ENCODE data around the gene HNRNPUL1.

GRCh38 chr19:41232686-41233085, 31.5 kb upstream of the HNRNPUL1 start:
- TF ChIP-seq CTCF (IDR thresholded peaks at IDR 0.05) (no peak), ZFX (IDR thresholded peaks at IDR 0.05; ENCODE audit: borderline replicate concordance) (no peak)
